ENCODE measurements around the gene ELAPOR2.
"Not testable (repeated sequence)": the region's sequence is repeated elsewhere in the genome, so short reads cannot be mapped to it uniquely, and the experiment has no call there.

ELAPOR2 gene

DNA sequence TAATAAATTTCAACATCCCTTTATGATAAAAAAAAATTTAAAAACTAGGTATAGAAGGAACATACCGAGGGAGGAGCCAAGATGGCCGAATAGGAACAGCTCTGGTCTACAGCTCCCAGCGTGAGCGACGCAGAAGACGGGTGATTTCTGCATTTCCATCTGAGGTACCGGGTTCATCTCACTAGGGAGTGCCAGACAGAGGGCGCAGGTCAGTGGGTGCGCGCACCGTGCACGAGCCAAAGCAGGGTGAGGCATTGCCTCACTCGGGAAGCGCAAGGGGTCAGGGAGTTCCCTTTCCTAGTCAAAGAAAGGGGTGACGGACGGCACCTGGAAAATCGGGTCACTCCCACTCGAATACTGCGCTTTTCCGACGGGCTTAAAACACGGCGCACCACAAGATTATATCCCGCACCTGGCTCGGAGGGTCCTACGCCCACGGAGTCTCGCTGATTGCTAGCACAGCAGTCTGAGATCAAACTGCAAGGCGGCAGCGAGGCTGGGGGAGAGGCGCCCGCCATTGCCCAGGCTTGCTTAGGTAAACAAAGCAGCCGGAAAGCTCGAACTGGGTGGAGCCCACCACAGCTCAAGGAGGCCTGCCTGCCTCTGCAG lies 19.7 kb downstream of the ELAPOR2 start:
- not testable (repeated sequence) for H3K36me3 ChIP-seq (ENCODE audit: control insufficient read depth, insufficient read depth, low read length); H3K9me3 ChIP-seq (ENCODE audit: control insufficient read depth, insufficient read depth, low read length); H3K27me3 ChIP-seq (ENCODE audit: control insufficient read depth, insufficient read depth, low read length)
- Histone ChIP-seq H3K4me3 (ENCODE audit: low read depth, low read length) (peak overlapping the region; percentile 83), H3K27ac (ENCODE audit: low read depth, low read length) (peak overlapping the region; percentile 78), H3K4me1 (ENCODE audit: control insufficient read depth, insufficient read depth, low read length) (peaks cover 14% of the 10 kb centered on the region; the same call in 1 of the 2 replicates), H3K9ac (ENCODE audit: low read depth, low read length) (peak overlapping the region; percentile 87)

GRCh38 chr7:87038993-87039690 lies 20.3 kb downstream of the ELAPOR2 start:
- Histone ChIP-seq H3K4me3 (ENCODE audit: low read depth, low read length) (peak overlapping the region; percentile 83), H3K9me3 (ENCODE audit: control insufficient read depth, insufficient read depth, low read length) (no peaks in the 10 kb centered on the region), H3K36me3 (ENCODE audit: control insufficient read depth, insufficient read depth, low read length) (no peaks in the 10 kb centered on the region), H3K4me1 (ENCODE audit: control insufficient read depth, insufficient read depth, low read length) (peaks cover 14% of the 10 kb centered on the region; the same call in 1 of the 2 replicates), H3K27me3 (ENCODE audit: control insufficient read depth, insufficient read depth, low read length) (no peaks in the 10 kb centered on the region), H3K9ac (ENCODE audit: low read depth, low read length) (peak overlapping the region; percentile 87), H3K27ac (ENCODE audit: low read depth, low read length) (peak overlapping the region; percentile 78)

- no peaks in the 10 kb centered on the region for H3K36me3 ChIP-seq (ENCODE audit: control insufficient read depth, insufficient read depth, low read length)
- no peak overlapping the region for H3K4me3 ChIP-seq (ENCODE audit: low read depth, low read length)
Observed at GRCh38 chr7:87036985-87037384, 22.5 kb downstream of the ELAPOR2 start.

DNA sequence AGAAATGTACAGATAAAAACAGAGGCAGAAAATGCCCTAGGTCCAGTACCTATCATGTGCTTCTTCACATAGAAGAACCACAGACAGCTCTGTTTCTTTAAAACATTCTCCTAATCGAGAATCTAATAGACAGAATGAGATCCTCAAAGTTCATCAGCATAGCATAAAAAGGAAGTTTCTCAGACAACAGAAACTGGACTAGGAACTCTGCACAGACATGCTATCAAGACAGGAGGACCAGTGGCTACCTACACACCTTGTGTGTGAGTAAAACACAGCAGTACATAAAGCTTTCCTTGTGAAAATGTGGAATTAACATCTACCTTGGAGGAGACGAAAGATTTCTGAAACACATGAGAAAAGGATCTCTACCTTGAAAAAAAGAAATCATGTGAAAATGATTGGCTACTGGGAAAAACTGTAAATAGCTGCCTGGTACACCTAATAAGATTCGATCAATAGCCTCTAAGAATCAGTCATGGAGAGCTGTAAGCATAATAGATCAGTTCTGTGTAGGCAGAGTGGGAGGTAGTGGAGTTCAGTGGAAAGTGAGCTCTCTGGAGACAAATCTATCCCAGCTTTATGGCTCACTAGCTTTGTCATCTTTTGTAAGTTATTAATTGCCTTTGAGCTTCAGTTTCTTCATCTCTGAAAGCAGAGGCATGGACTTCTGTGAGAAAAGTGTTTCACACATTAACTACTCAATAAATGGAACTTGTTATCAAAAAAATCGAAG lies 26.7 kb downstream of the ELAPOR2 start:
- Histone ChIP-seq H3K9ac (ENCODE audit: low read depth, low read length) (no peak overlapping the region), H3K36me3 (ENCODE audit: control insufficient read depth, insufficient read depth, low read length) (no peaks in the 10 kb centered on the region), H3K27ac (ENCODE audit: low read depth, low read length) (no peak overlapping the region), H3K27me3 (ENCODE audit: control insufficient read depth, insufficient read depth, low read length) (no peaks in the 10 kb centered on the region), H3K4me1 (ENCODE audit: control insufficient read depth, insufficient read depth, low read length) (peaks cover 21% of the 10 kb centered on the region), H3K9me3 (ENCODE audit: control insufficient read depth, insufficient read depth, low read length) (no peaks in the 10 kb centered on the region), H3K4me3 (ENCODE audit: low read depth, low read length) (no peak overlapping the region)

More at GRCh38 chr7:87036985-87037384, 22.5 kb downstream of the ELAPOR2 start:
- Histone ChIP-seq H3K9ac (ENCODE audit: low read depth, low read length) (no peak overlapping the region), H3K27me3 (ENCODE audit: control insufficient read depth, insufficient read depth, low read length) (no peaks in the 10 kb centered on the region), H3K4me1 (ENCODE audit: control insufficient read depth, insufficient read depth, low read length) (peaks cover 14% of the 10 kb centered on the region; the same call in 1 of the 2 replicates), H3K9me3 (ENCODE audit: control insufficient read depth, insufficient read depth, low read length) (no peaks in the 10 kb centered on the region), H3K27ac (ENCODE audit: low read depth, low read length) (no peak overlapping the region)

DNA sequence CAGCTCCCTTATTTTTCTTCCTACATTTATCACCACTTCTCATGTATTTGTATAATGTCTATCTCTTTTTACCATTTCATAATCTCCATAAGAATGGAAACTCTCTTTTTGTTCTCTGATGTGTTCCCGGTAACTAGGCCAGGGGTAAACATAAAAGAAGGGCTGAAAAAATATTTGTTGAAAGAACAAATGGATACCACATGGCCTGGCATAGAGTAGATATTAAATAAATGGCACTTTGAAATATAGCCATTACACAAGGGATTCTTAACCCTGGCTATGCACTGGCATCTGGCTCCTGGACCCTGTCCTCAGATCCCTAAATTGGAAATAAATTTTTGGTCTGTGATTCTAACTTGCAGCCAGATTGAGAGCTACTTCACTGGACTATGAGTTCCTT lies 30.4 kb downstream of the ELAPOR2 start:
- H3K9ac ChIP-seq (ENCODE audit: low read depth, low read length): no peak overlapping the region
- H3K9me3 ChIP-seq (ENCODE audit: control insufficient read depth, insufficient read depth, low read length): no peaks in the 10 kb centered on the region
- no peaks in the 10 kb centered on the region for H3K36me3 ChIP-seq (ENCODE audit: control insufficient read depth, insufficient read depth, low read length)
- H3K4me1 ChIP-seq (ENCODE audit: control insufficient read depth, insufficient read depth, low read length): peaks cover 14% of the 10 kb centered on the region
- no peak overlapping the region for H3K4me3 ChIP-seq (ENCODE audit: low read depth, low read length)
- H3K27me3 ChIP-seq (ENCODE audit: control insufficient read depth, insufficient read depth, low read length): no peaks in the 10 kb centered on the region
- no peak overlapping the region for H3K27ac ChIP-seq (ENCODE audit: low read depth, low read length)

GRCh38 chr7:87028636-87029035 lies 30.8 kb downstream of the ELAPOR2 start:
- no peaks in the 10 kb centered on the region for H3K9me3 ChIP-seq (ENCODE audit: control insufficient read depth, insufficient read depth, low read length)
- H3K36me3 ChIP-seq (ENCODE audit: control insufficient read depth, insufficient read depth, low read length): no peaks in the 10 kb centered on the region
- no peaks in the 10 kb centered on the region for H3K27me3 ChIP-seq (ENCODE audit: control insufficient read depth, insufficient read depth, low read length)
- H3K9ac ChIP-seq (ENCODE audit: low read depth, low read length): no peak overlapping the region
- peaks cover 14% of the 10 kb centered on the region for H3K4me1 ChIP-seq (ENCODE audit: control insufficient read depth, insufficient read depth, low read length)
- no peak overlapping the region for H3K27ac ChIP-seq (ENCODE audit: low read depth, low read length)
- H3K4me3 ChIP-seq (ENCODE audit: low read depth, low read length): no peak overlapping the region

DNA sequence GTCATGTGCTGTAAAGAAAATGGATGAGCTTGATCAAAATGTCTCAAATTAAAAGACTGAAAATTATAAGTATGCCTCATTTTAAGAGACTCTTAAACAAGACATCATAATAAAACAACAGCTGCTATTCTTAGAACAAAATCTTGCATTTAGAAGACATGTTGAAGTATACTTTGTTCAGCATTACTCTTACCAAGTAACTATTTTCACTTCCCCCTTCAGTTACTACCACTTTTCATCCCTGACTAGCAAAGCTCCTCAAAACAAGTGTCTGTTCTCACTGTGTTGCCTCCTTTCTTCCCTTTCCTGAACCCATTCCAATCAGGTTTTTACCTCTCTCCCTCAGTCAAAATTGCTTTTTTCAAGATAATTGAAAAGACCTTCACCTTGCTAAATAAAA lies 31.6 kb downstream of the ELAPOR2 start:
- H3K9me3 ChIP-seq (ENCODE audit: control insufficient read depth, insufficient read depth, low read length): no peaks in the 10 kb centered on the region
- peaks cover 14% of the 10 kb centered on the region for H3K4me1 ChIP-seq (ENCODE audit: control insufficient read depth, insufficient read depth, low read length)
- no peak overlapping the region for H3K27ac ChIP-seq (ENCODE audit: low read depth, low read length)
- H3K9ac ChIP-seq (ENCODE audit: low read depth, low read length): no peak overlapping the region
- H3K36me3 ChIP-seq (ENCODE audit: control insufficient read depth, insufficient read depth, low read length): no peaks in the 10 kb centered on the region
- no peaks in the 10 kb centered on the region for H3K27me3 ChIP-seq (ENCODE audit: control insufficient read depth, insufficient read depth, low read length)
- no peak overlapping the region for H3K4me3 ChIP-seq (ENCODE audit: low read depth, low read length)

GRCh38 chr7:87021285-87021684 lies 38.2 kb downstream of the ELAPOR2 start:
- no peak overlapping the region for H3K4me3 ChIP-seq (ENCODE audit: low read depth, low read length)
- H3K4me1 ChIP-seq (ENCODE audit: control insufficient read depth, insufficient read depth, low read length): no peaks in the 10 kb centered on the region
- H3K27me3 ChIP-seq (ENCODE audit: control insufficient read depth, insufficient read depth, low read length): no peaks in the 10 kb centered on the region

DNA sequence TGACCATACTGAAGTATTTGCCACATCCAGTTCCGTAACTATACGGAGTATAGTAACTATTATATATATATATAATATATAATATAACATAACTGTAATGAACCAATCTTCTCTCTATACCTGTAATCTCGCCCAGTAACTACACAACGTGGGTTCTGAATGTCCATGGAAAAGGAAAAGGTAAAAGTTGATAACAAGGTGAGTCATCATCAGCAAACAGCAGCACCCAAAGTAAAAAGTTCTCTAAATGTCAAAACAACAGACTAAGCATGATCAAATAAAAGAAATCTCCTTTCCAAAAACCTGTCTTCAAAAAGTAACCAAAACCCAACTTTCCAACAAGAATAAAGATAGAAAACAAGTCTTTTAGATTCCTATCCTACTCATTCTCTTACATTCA lies 42.8 kb downstream of the ELAPOR2 start:
- H3K4me1 ChIP-seq (ENCODE audit: control insufficient read depth, insufficient read depth, low read length): no peaks in the 10 kb centered on the region
- no peak overlapping the region for H3K27ac ChIP-seq (ENCODE audit: low read depth, low read length)
- no peak overlapping the region for H3K4me3 ChIP-seq (ENCODE audit: low read depth, low read length)
- no peaks in the 10 kb centered on the region for H3K36me3 ChIP-seq (ENCODE audit: control insufficient read depth, insufficient read depth, low read length)
- H3K9ac ChIP-seq (ENCODE audit: low read depth, low read length): no peak overlapping the region
- H3K9me3 ChIP-seq (ENCODE audit: control insufficient read depth, insufficient read depth, low read length): no peaks in the 10 kb centered on the region
- H3K27me3 ChIP-seq (ENCODE audit: control insufficient read depth, insufficient read depth, low read length): no peaks in the 10 kb centered on the region

More at GRCh38 chr7:87021285-87021684, 38.2 kb downstream of the ELAPOR2 start:
- no peak overlapping the region for H3K27ac ChIP-seq (ENCODE audit: low read depth, low read length)
- no peaks in the 10 kb centered on the region for H3K9me3 ChIP-seq (ENCODE audit: control insufficient read depth, insufficient read depth, low read length)
- H3K36me3 ChIP-seq (ENCODE audit: control insufficient read depth, insufficient read depth, low read length): no peaks in the 10 kb centered on the region
- H3K9ac ChIP-seq (ENCODE audit: low read depth, low read length): no peak overlapping the region

DNA sequence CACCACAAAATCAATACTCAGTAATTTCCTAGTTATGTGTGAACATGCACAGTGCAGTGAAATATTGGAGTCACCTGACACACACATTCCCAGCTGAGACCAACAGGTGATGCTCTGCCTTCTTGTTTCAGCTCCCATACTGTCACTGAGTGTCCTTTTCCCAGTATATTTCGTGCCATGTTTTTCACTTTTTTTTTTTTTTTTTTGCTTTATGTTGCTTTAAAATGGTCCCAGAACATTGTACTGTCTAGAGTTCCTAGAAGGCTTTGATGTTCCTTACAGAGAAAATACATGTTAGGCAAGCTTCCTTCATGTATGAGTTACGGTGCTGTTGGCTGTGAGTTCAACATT lies 45.6 kb downstream of the ELAPOR2 start:
- no peak overlapping the region for H3K9ac ChIP-seq (ENCODE audit: low read depth, low read length)
- no peaks in the 10 kb centered on the region for H3K9me3 ChIP-seq (ENCODE audit: control insufficient read depth, insufficient read depth, low read length)
- H3K36me3 ChIP-seq (ENCODE audit: control insufficient read depth, insufficient read depth, low read length): no peaks in the 10 kb centered on the region
- no peaks in the 10 kb centered on the region for H3K27me3 ChIP-seq (ENCODE audit: control insufficient read depth, insufficient read depth, low read length)
- no peak overlapping the region for H3K27ac ChIP-seq (ENCODE audit: low read depth, low read length)
- H3K4me1 ChIP-seq (ENCODE audit: control insufficient read depth, insufficient read depth, low read length): peaks cover 7% of the 10 kb centered on the region; the same call in 1 of the 2 replicates
- no peak overlapping the region for H3K4me3 ChIP-seq (ENCODE audit: low read depth, low read length)

Data from HUES48 (cell line).